Measurements from ENCODE around the gene GRIP2.

The GRIP2 gene

GRCh38 chr3:14481646-14482036, 58.5 kb downstream of the GRIP2 start:
- Histone ChIP-seq H3K36me3 (ENCODE audit: control insufficient read depth in 2 of 2, insufficient read depth in 1 of 2, low read length in 2 of 2) (peaks cover 4 to 31% of the 10 kb centered on the region in 2 experiments; a peak in 2 of 3 replicates), H3K4me1 (ENCODE audit: control insufficient read depth, insufficient read depth, low read length) (no peaks in the 10 kb centered on the region), H3K27ac (ENCODE audit: extremely low read depth, low read depth, low read length) (no peak overlapping the region), H3K4me3 (ENCODE audit: low read depth, low read length) (no peak overlapping the region), H3K9me3 (ENCODE audit: control insufficient read depth, insufficient read depth, low read depth, low read length) (no peaks in the 10 kb centered on the region)
- ChIA-PET CTCF (interaction anchor here (0.6 to 1.2 kb wide), 4 partner anchors 14 to 279 kb away, joined by 3 to 6 read pairs (median 4); no protein-coding TSS in a partner anchor), POLR2A (no interaction called here)
- TF ChIP-seq SP2 (tag by site-specific recombination; IDR thresholded peaks at IDR 0.05) (no peak), ZNF76 (tag by site-specific recombination; IDR thresholded peaks at IDR 0.05; ENCODE audit: borderline replicate concordance, low read depth) (peak; percentile 34; the same call in 1 of the 2 replicates)

GRCh38 chr3:14481018-14481645, 59.0 kb downstream of the GRIP2 start:
- TF ChIP-seq ZNF169 (tag by site-specific recombination; IDR thresholded peaks at IDR 0.05) = no peak
- no peak for TF ChIP-seq ZNF623 (tag by site-specific recombination; IDR thresholded peaks at IDR 0.05)
- TF ChIP-seq ZNF184 (tag by site-specific recombination; IDR thresholded peaks at IDR 0.05) = no peak
- TF ChIP-seq ZNF558 (tag by site-specific recombination; IDR thresholded peaks at IDR 0.05) = no peak
- TF ChIP-seq ZNF239 (tag by site-specific recombination; IDR thresholded peaks at IDR 0.05) = no peak
- no peak for TF ChIP-seq ZNF488 (tag by site-specific recombination; IDR thresholded peaks at IDR 0.05)
- Histone ChIP-seq H3K9me3 (ENCODE audit: control insufficient read depth, insufficient read depth, low read depth, low read length) (no peaks in the 10 kb centered on the region), H3K27ac (ENCODE audit: extremely low read depth, low read depth, low read length) (no peak overlapping the region), H3K4me3 (ENCODE audit: low read depth, low read length) (no peak overlapping the region), H3K36me3 (ENCODE audit: control insufficient read depth in 2 of 2, insufficient read depth in 1 of 2, low read length in 2 of 2) (peaks cover 4 to 31% of the 10 kb centered on the region in 2 experiments; a peak in 2 of 3 replicates), H3K4me1 (ENCODE audit: control insufficient read depth, insufficient read depth, low read length) (no peaks in the 10 kb centered on the region)
- CTCF ChIA-PET = interaction anchor here (0.6 to 0.7 kb wide), 3 partner anchors 18 to 280 kb away, joined by 3 read pairs; no protein-coding TSS in a partner anchor
- POLR2A ChIA-PET = no interaction called here

DNA sequence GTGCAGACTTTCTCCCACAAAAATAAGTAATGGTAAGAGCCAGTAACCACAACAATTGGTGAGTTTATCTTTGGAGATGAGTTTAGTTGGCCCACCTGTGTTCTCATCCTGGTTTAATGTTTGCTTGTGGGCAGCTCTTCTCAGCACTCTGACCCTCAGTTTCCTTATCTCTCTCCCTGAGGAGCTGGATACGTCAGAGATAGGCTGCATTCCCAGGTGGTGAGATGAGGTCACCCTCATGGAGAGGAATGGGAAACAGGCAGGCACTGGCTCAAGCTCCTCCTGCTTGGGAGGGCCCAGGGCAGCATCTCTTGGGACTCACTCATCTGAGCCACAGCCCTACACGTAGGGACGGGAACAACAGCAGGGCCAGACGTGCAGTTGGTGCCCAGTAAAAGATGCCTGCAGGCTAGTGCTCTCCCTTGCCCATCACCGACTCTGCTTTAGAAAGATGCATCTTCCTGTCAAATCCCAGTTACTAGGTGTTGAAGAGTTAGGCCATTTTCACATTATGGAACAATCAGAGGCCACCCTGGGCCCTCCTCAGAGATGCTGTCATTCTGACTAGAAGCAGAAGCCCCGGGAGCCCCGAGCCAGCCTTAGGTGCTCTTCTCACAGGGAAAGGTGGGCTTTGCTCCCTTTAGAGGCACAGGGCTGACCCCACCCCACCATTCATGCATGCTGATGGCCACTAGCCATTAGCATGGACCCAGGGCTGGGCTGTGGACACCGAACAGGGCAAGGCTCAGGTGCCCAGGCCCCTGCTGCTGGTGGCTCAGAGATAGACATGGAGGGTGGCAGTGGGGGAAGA, 59.7 kb downstream of the GRIP2 start:
- peak overlapping the region; percentile 3; the same call in 1 of the 2 replicates for H3K27ac ChIP-seq (ENCODE audit: extremely low read depth, low read depth, low read length)
- ChIA-PET POLR2A (interaction anchor here (0.6 to 1.1 kb wide), 4 partner anchors 8 to 302 kb away, joined by 3 to 4 read pairs (median 3); partner anchors contain the start of genes LSM3 and XPC), CTCF (interaction anchor here (0.6 to 2.5 kb wide), 4 partner anchors 12 to 277 kb away, joined by 3 to 9 read pairs (median 4); no protein-coding TSS in a partner anchor)
- H3K4me1 ChIP-seq (ENCODE audit: control insufficient read depth, insufficient read depth, low read length) = no peaks in the 10 kb centered on the region
- H3K9me3 ChIP-seq (ENCODE audit: control insufficient read depth, insufficient read depth, low read depth, low read length) = no peaks in the 10 kb centered on the region
- H3K36me3 ChIP-seq (ENCODE audit: control insufficient read depth in 2 of 2, insufficient read depth in 1 of 2, low read length in 2 of 2) = peaks cover 4 to 31% of the 10 kb centered on the region in 2 experiments; a peak in 2 of 3 replicates
- no peak overlapping the region for H3K4me3 ChIP-seq (ENCODE audit: low read depth, low read length)
- TF ChIP-seq GLIS1 (tag by site-specific recombination; IDR thresholded peaks at IDR 0.05) (peak; percentile 81), HOXA7 (CRISPR knock-in tag; IDR thresholded peaks at IDR 0.05; ENCODE audit: borderline replicate concordance) (no peak), ZNF560 (tag by site-specific recombination; IDR thresholded peaks at IDR 0.05; ENCODE audit: borderline replicate concordance) (no peak), ZNF514 (tag by site-specific recombination; IDR thresholded peaks at IDR 0.05) (no peak), ZNF274 (IDR thresholded peaks at IDR 0.05; ENCODE audit: low read length) (no peak), ZNF274 (tag by site-specific recombination; IDR thresholded peaks at IDR 0.05; ENCODE audit: borderline replicate concordance) (no peak), ZNF292 (tag by site-specific recombination; IDR thresholded peaks at IDR 0.05; ENCODE audit: borderline replicate concordance, low read depth) (no peak), ZFP37 (tag by site-specific recombination; IDR thresholded peaks at IDR 0.05) (0 out of 2 replicates have a peak, but pooled peaks have one; percentile 42), TCF7L2 (IDR thresholded peaks at IDR 0.05; ENCODE audit: borderline replicate concordance, low read depth, low read length) (no peak), ZNF121 (tag by site-specific recombination; IDR thresholded peaks at IDR 0.05) (no peak), ZNF18 (tag by site-specific recombination; IDR thresholded peaks at IDR 0.05) (no peak), ZXDB (tag by site-specific recombination; IDR thresholded peaks at IDR 0.05) (peak; percentile 83), GLI4 (tag by site-specific recombination; IDR thresholded peaks at IDR 0.05) (no peak), SP2 (tag by site-specific recombination; IDR thresholded peaks at IDR 0.05) (no peak), AEBP2 (tag by site-specific recombination; IDR thresholded peaks at IDR 0.05; ENCODE audit: borderline replicate concordance) (no peak), ZNF423 (tag by site-specific recombination; IDR thresholded peaks at IDR 0.05) (no peak)
- TF ChIP-seq, protein P1, sequence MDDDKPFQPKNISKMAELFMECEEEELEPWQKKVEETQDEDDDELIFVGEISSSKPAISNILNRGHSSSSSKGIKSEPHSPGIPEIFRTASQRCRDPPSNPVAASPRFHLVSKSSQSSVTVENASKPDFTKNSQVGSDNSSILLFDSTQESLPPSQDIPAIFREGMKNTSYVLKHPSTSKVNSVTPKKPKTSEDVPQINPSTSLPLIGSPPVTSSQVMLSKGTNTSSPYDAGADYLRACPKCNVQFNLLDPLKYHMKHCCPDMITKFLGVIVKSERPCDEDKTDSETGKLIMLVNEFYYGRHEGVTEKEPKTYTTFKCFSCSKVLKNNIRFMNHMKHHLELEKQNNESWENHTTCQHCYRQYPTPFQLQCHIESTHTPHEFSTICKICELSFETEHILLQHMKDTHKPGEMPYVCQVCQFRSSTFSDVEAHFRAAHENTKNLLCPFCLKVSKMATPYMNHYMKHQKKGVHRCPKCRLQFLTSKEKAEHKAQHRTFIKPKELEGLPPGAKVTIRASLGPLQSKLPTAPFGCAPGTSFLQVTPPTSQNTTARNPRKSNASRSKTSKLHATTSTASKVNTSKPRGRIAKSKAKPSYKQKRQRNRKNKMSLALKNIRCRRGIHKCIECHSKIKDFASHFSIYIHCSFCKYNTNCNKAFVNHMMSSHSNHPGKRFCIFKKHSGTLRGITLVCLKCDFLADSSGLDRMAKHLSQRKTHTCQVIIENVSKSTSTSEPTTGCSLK (tag by site-specific recombination; IDR thresholded peaks at IDR 0.05) = no peak
